CD14-positive monocyte (primary cell): ENCODE results near the gene BBS9. TPM values are rescaled to one million over a fixed set of nuclear protein-coding genes. Genes with fewer than 3 reads are reported as not detected.

Source experiments
- DNase-seq, 3 donors: peaks; one replicate each; pipeline ENCODE4 v3.0.0-alpha.2; 2011 to 2022
- H2AFZ ChIP-seq: 2 replicates; pipeline ENCODE4 v1.6.0; 2012; ENCODE audit warnings: mild to moderate bottlenecking, low read depth, low read length, inconsistent platforms; ENCODE audit not compliant: insufficient read depth, poor library complexity, severe bottlenecking
- H3K27ac ChIP-seq, 2 donors: 1 replicate in 1 of 2; 2 replicates in 1 of 2; pipeline ENCODE4 v1.5.1; 2012 to 2013; ENCODE audit warnings: low read length in 2 of 2, control low read depth in 1 of 2, inconsistent platforms in 1 of 2, low read depth in 1 of 2, mild to moderate bottlenecking in 1 of 2
- H3K27me3 ChIP-seq, 2 donors: one replicate each; pipeline versions ENCODE4 v1.6.0 to v1.6.1; 2011 to 2013; ENCODE audit warnings: low read length in 2 of 2; ENCODE audit not compliant: control insufficient read depth in 2 of 2, insufficient read depth in 2 of 2
- H3K36me3 ChIP-seq, 2 donors: replicated peaks in 1 of 2; 1 replicate in 1 of 2; 2 replicates in 1 of 2; pipeline versions ENCODE4 v1.5.1 to v1.6.1; 2012 to 2013; ENCODE audit warnings: low read length in 2 of 2, control low read depth in 1 of 2, inconsistent platforms in 1 of 2, mild to moderate bottlenecking in 1 of 2; ENCODE audit not compliant: insufficient read depth in 2 of 2, control insufficient read depth in 1 of 2
- H3K4me1 ChIP-seq, 2 donors: 1 replicate in 1 of 2; 2 replicates in 1 of 2; pipeline versions ENCODE4 v1.5.1 to v1.6.1; 2012 to 2013; ENCODE audit warnings: low read length in 2 of 2, control low read depth in 1 of 2, inconsistent platforms in 1 of 2, mild to moderate bottlenecking in 1 of 2, moderate library complexity in 1 of 2; ENCODE audit not compliant: insufficient read depth in 2 of 2, control insufficient read depth in 1 of 2
- H3K4me2 ChIP-seq: replicated peaks from 2 replicates; pipeline ENCODE3; 2012; ENCODE audit warnings: low read length, moderate library complexity, mild to moderate bottlenecking; ENCODE audit not compliant: poor library complexity, severe bottlenecking; ENCODE audit errors: extremely low read depth
- H3K4me3 ChIP-seq, 3 experiments: fragments of 200-600 bp in 1 of 3; sonication (generic) in 1 of 3; replicated peaks in 1 of 3; 1 replicate in 2 of 3; 2 replicates in 1 of 3; pipeline ENCODE4 v1.5.1; 2011 to 2013; ENCODE audit warnings: low read length in 3 of 3, mild to moderate bottlenecking in 3 of 3, control low read depth in 2 of 3, low read depth in 2 of 3, inconsistent platforms in 1 of 3, moderate library complexity in 1 of 3
- H3K79me2 ChIP-seq: 2 replicates; pipeline ENCODE4 v1.6.0; 2012; ENCODE audit warnings: mild to moderate bottlenecking, control low read depth, inconsistent platforms, low read length, moderate library complexity; ENCODE audit not compliant: insufficient read depth
- H3K9ac ChIP-seq: 2 replicates; pipeline ENCODE4 v1.6.0; 2017; ENCODE audit warnings: low read length, mild to moderate bottlenecking; ENCODE audit not compliant: insufficient read depth, poor library complexity, severe bottlenecking
- H3K9me3 ChIP-seq, 2 donors: replicated peaks in 1 of 2; 1 replicate in 1 of 2; 2 replicates in 1 of 2; pipeline versions ENCODE4 v1.5.1 to v1.6.1; 2012 to 2013; ENCODE audit warnings: low read length in 2 of 2, control low read depth in 1 of 2; ENCODE audit not compliant: control insufficient read depth in 1 of 2, insufficient read depth in 1 of 2
- H4K20me1 ChIP-seq: 2 replicates; pipeline ENCODE4 v1.6.0; 2012; ENCODE audit warnings: mild to moderate bottlenecking, low read length, control low read depth, moderate library complexity; ENCODE audit not compliant: insufficient read depth
- H3K27ac Mint-ChIP-seq, 7 donors: one replicate each; pipeline ENCODE4 v1.8.0; 2020; ENCODE audit warnings: mild to moderate bottlenecking in 7 of 7, mixed read lengths in 7 of 7, moderate library complexity in 6 of 7, inconsistent platforms in 2 of 7
- H3K27me3 Mint-ChIP-seq, 3 donors: one replicate each; pipeline ENCODE4 v1.8.0; 2021 to 2022; ENCODE audit warnings: low read depth in 3 of 3, mild to moderate bottlenecking in 3 of 3, mixed read lengths in 3 of 3, moderate library complexity in 3 of 3, inconsistent platforms in 1 of 3
- H3K36me3 Mint-ChIP-seq, 2 donors: one replicate each; pipeline ENCODE4 v1.8.0; 2020; ENCODE audit warnings: mixed read lengths in 2 of 2, inconsistent platforms in 1 of 2, mild to moderate bottlenecking in 1 of 2
- H3K4me1 Mint-ChIP-seq: one replicate; pipeline ENCODE4 v1.8.0; 2020; ENCODE audit warnings: mild to moderate bottlenecking, mixed read lengths
- H3K4me3 Mint-ChIP-seq, 2 donors: one replicate each; pipeline ENCODE4 v1.8.0; 2020; ENCODE audit warnings: mild to moderate bottlenecking in 2 of 2, mixed read lengths in 2 of 2, moderate library complexity in 1 of 2
- H3K9me3 Mint-ChIP-seq, 7 donors: one replicate each; pipeline ENCODE4 v1.8.0; 2020 to 2022; ENCODE audit warnings: mixed read lengths in 7 of 7, mild to moderate bottlenecking in 6 of 7, moderate library complexity in 6 of 7, inconsistent platforms in 2 of 7
- WGBS: methylation state at CpG from one replicate; pipeline ENCODE4 v1.1.5; 2013; ENCODE audit warnings: missing lambda C conversion rate; ENCODE audit not compliant: insufficient coverage; 5-methylcytosine and 5-hydroxymethylcytosine counted together
- intact Hi-C, 2 donors: fragments of 100-400 bp; cut with micrococcal nuclease; formaldehyde crosslinking; loops; one replicate each; pipeline versions ENCODE4 v1.15.0 to v1.15.1; 2023
- polyA plus RNA-seq, 3 donors: library from polyadenylated mRNA; depleted of rRNA in 1 of 3; unstranded in 2 of 3; stranded (reverse) in 1 of 3; fragments of 300-500 nt in 2 of 3; fragments of >200 nt in 1 of 3; fragmentation: Illumina TruSeq in 2 of 3; gene quantifications; 1 replicate in 2 of 3; 2 replicates in 1 of 3; pipeline ENCODE4 v1.2.3, GENCODE V29; 2012 to 2021
- TF ChIP-seq, protein P1 (sequence below): fragments of 200-600 bp; IDR thresholded peaks from one replicate; pipeline ENCODE4 v1.8.0; 2022; ENCODE audit warnings: antibody characterized with exemption, mild to moderate bottlenecking

BBS9 gene
- polyA plus RNA-seq, 3 donors: 4.9 to 7.5 (median 6.8) TPM

DNA sequence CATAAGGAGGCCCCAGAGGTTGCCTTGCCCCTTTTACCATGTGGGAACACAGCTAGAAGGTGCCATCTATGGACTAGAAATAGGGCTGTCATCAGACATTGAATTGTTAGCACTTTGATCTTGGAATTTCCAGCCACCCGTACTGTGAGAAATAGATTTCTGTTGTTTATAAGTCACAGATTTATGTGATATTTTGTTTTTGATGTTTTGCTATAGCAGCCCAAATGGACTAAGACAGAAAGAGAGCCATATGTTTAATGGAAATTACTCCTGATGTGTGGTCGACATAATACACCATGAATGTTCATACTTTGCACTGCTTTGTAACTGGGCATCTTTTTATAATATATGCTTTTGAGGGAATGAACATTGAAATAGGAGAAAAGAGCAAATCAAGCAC is 302.2 kb downstream of the BBS9 start:
- Histone ChIP-seq H3K79me2 (no peaks in the 10 kb centered on the region), H2AFZ (no peak overlapping the region), H3K27me3 (no peaks in the 10 kb centered on the region), H3K9ac (no peak overlapping the region), H3K36me3 (no peaks in the 10 kb centered on the region), H3K4me1 (no peaks in the 10 kb centered on the region), H3K27ac (no peak overlapping the region), H3K9me3 (no peaks in the 10 kb centered on the region), H3K4me2 (no peak overlapping the region), H4K20me1 (no peaks in the 10 kb centered on the region), H3K4me3 (no peak overlapping the region)
- H3K9me3 Mint-ChIP-seq: no peaks in the 10 kb centered on the region
- intact Hi-C loops: no loop called here
- H3K36me3 Mint-ChIP-seq: no peaks in the 10 kb centered on the region
- no peaks in the 10 kb centered on the region for H3K4me1 Mint-ChIP-seq
- H3K27me3 Mint-ChIP-seq: no peaks in the 10 kb centered on the region
- DNase-seq: no peak
- TF ChIP-seq, protein P1, sequence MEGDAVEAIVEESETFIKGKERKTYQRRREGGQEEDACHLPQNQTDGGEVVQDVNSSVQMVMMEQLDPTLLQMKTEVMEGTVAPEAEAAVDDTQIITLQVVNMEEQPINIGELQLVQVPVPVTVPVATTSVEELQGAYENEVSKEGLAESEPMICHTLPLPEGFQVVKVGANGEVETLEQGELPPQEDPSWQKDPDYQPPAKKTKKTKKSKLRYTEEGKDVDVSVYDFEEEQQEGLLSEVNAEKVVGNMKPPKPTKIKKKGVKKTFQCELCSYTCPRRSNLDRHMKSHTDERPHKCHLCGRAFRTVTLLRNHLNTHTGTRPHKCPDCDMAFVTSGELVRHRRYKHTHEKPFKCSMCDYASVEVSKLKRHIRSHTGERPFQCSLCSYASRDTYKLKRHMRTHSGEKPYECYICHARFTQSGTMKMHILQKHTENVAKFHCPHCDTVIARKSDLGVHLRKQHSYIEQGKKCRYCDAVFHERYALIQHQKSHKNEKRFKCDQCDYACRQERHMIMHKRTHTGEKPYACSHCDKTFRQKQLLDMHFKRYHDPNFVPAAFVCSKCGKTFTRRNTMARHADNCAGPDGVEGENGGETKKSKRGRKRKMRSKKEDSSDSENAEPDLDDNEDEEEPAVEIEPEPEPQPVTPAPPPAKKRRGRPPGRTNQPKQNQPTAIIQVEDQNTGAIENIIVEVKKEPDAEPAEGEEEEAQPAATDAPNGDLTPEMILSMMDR: no peak
- H3K4me3 Mint-ChIP-seq: no peak overlapping the region
- WGBS: 100% methylated on average over 1 of the region's 2 CpGs
- H3K27ac Mint-ChIP-seq: no peak overlapping the region

DNA sequence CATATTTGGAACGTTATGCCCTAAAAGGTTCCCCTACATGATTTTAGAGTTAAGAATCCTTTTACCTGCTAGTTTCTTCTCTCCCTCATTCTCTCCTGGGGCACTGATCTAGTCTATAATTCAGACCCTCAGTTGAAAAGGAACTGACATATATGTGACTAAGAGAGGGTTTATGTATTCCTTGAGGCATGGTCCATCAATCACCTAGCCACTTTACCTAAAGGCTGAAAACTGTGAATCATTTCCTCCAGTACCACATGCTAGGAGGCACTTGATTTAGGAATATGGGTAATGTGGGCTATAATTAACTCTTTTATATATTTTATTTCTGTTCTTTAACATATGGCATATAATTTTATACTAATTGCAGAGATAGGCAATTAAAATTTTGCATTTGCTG is 303.5 kb downstream of the BBS9 start:
- Histone ChIP-seq H3K9ac (no peak overlapping the region), H2AFZ (no peak overlapping the region), H3K9me3 (no peaks in the 10 kb centered on the region), H3K36me3 (no peaks in the 10 kb centered on the region), H3K27ac (no peak overlapping the region), H4K20me1 (no peaks in the 10 kb centered on the region), H3K4me1 (no peaks in the 10 kb centered on the region), H3K27me3 (no peaks in the 10 kb centered on the region), H3K79me2 (no peaks in the 10 kb centered on the region), H3K4me2 (no peak overlapping the region), H3K4me3 (no peak overlapping the region)
- H3K36me3 Mint-ChIP-seq: no peaks in the 10 kb centered on the region
- intact Hi-C loops: no loop called here
- WGBS: no CpG with 5 or more reads among the region's 1 CpG
- H3K4me3 Mint-ChIP-seq: no peak overlapping the region
- H3K4me1 Mint-ChIP-seq: no peaks in the 10 kb centered on the region
- no peak for DNase-seq
- H3K27me3 Mint-ChIP-seq: no peaks in the 10 kb centered on the region
- TF ChIP-seq, protein P1: no peak
- H3K27ac Mint-ChIP-seq: no peak overlapping the region
- H3K9me3 Mint-ChIP-seq: peaks cover 0 to 1% (median 0%) of the 10 kb centered on the region in 7 donors
